Sigmoid colon (tissue), 7 donors: ENCODE measurements around the gene PAQR7. TPM values are rescaled to one million over a fixed set of nuclear protein-coding genes. Genes with fewer than 3 reads are reported as not detected.

Experiments
- DNase-seq: peaks from one replicate; pipeline ENCODE4 v3.0.0-alpha.2; 2019
- H3K27ac ChIP-seq, 4 donors: fragments of 200-600 bp; sonication (generic); one replicate each; pipeline ENCODE4 v1.5.1; 2016 to 2019; ENCODE audit warnings: mild to moderate bottlenecking in 1 of 4
- H3K27me3 ChIP-seq, 3 donors: fragments of 200-600 bp; sonication (generic); one replicate each; pipeline ENCODE4 v1.5.1; 2019; ENCODE audit warnings: mild to moderate bottlenecking in 1 of 3
- H3K36me3 ChIP-seq, 4 donors: fragments of 200-600 bp; sonication (generic); one replicate each; pipeline ENCODE4 v1.5.1; 2016 to 2019
- H3K4me1 ChIP-seq, 4 donors: fragments of 200-600 bp; sonication (generic); one replicate each; pipeline ENCODE4 v1.5.1; 2017 to 2019
- H3K4me3 ChIP-seq, 4 donors: fragments of 200-600 bp; sonication (generic); one replicate each; pipeline ENCODE4 v1.5.1; 2017 to 2019; ENCODE audit warnings: mild to moderate bottlenecking in 2 of 4, moderate library complexity in 1 of 4
- H3K9me3 ChIP-seq, 4 donors: fragments of 200-600 bp in 3 of 4; sonication (generic) in 3 of 4; one replicate each; pipeline versions ENCODE4 v1.5.1 to v1.6.1; 2013 to 2019
- EP300 ChIP-seq, 4 donors: sonication (generic); formaldehyde crosslinking; IDR thresholded peaks; one replicate each; pipeline ENCODE4 v1.6.1; 2017; ENCODE audit warnings: antibody characterized with exemption in 4 of 4
- POLR2A ChIP-seq, 2 donors: fragments of 450-650 bp; IDR thresholded peaks; one replicate each; pipeline ENCODE4 v1.6.1; 2016; ENCODE audit warnings: antibody characterized with exemption in 2 of 2, mild to moderate bottlenecking in 2 of 2, moderate library complexity in 2 of 2
- POLR2AphosphoS5 ChIP-seq, 4 donors: sonication (generic); formaldehyde crosslinking; IDR thresholded peaks; one replicate each; pipeline ENCODE4 v1.6.1; 2017; ENCODE audit warnings: antibody characterized with exemption in 4 of 4
- WGBS, 2 donors: extraction: QIAGEN DNeasy Blood & Tissue Kit; methylation state at CpG; one replicate each; pipeline ENCODE4 v1.1.7; 2013; 5-methylcytosine and 5-hydroxymethylcytosine counted together
- intact Hi-C: fragments of 100-400 bp; cut with DNase I; formaldehyde crosslinking; loops from one replicate; pipeline ENCODE4 v1.15.1; 2023
- polyA plus RNA-seq, 3 donors: library from polyadenylated mRNA; stranded (reverse); fragments of 200-250 nt; gene quantifications; one replicate each; pipeline ENCODE4 v1.2.3, GENCODE V29; 2013
- total RNA-seq, 4 donors: library from RNA; depleted of rRNA; stranded (reverse); fragments of >200 nt; gene quantifications; one replicate each; pipeline ENCODE4 v1.1.0, GENCODE V29; 2016
- TF ChIP-seq, protein P1 (sequence below), 4 experiments: fragments of 450-650 bp in 3 of 4; fragments of 200-600 bp in 1 of 4; IDR thresholded peaks; one replicate each; pipeline ENCODE4 v1.5.1; 2016 to 2019; ENCODE audit warnings: antibody characterized with exemption in 4 of 4, mild to moderate bottlenecking in 3 of 4, moderate library complexity in 2 of 4
- donor health status: healthy with polysubstance abuse.
- donor health status: Bipolar disorder and iron deficiency.
- donor health status: healthy.

PAQR7 gene
- total and polyA plus RNA-seq, 7 donors = 0.92 to 9.4 (median 4.3) TPM

DNA sequence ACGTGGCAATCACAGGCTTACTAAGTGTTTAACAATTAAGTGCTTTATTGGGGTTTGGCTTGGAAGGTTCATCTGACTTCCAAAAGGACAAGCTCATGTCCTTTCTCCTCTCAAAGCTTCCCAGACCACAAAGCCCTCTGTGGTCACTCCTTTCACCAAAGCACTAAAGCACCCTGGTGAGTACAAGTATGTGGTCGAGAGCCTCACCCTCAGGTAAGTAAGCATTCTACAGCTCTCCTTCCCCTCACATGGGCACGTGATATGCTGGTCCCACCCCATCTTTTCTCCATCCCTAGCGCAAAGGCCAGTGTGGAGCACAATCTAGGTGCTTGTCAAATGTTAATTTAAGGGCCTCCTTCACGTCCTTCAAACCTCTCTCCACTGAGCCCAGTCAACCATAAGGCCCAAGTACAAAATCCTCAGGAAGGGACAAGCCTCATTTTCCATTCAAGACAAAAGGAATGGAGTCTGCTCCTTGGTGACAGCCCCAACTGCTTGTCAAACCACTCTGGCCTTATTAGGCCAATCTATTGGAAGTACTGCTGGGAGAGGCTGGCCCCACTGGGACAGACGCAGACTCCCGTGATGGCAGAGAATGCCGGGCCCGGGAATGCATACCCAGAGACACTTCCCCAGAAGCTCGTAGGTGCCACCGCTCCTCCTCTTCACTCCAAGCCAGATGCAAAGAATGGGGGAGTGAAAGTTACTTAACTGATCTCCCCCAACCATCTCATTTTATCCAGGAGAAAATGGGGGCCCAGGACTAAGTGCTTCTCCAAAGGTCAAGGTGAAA, 22.9 kb upstream of the PAQR7 start:
- intact Hi-C loops = no loop called here
- 91 to 92% methylated on average over 11 of the region's 11 CpGs for WGBS, 2 donors
- peak; percentile 36 for DNase-seq

DNA sequence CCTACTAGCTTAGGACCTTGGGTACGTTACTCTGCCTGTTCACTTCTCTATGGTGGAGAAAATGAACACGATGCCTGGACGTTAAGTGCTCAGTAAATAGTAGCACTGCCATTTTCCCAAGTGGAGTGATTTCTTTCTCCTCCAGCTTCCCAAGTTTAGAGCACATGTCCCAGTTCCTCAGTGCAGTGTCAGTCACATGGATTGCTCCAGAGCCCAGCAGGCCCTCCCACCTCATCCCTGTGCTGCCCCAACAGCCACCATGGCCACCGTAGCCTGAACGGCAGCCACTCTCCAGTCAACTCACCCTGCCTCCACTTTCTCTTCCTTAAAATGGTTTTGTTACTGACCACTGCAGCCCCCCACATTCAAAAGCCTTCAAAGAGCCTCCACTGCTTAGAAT, 22.2 kb upstream of the PAQR7 start:
- Histone ChIP-seq H3K36me3 (peaks cover 0 to 46% (median 9%) of the 10 kb centered on the region in 4 donors), H3K27ac (no peak overlapping the region), H3K9me3 (no peaks in the 10 kb centered on the region), H3K4me1 (peaks cover 0 to 21% (median 15%) of the 10 kb centered on the region in 4 donors), H3K4me3 (no peak overlapping the region), H3K27me3 (no peaks in the 10 kb centered on the region)
- peak; percentile 35 for DNase-seq
- TF ChIP-seq POLR2AphosphoS5 (IDR thresholded peaks at IDR 0.05) = no peak
- TF ChIP-seq POLR2A (IDR thresholded peaks at IDR 0.05) = no peak
- TF ChIP-seq EP300 (IDR thresholded peaks at IDR 0.05) = no peak
- TF ChIP-seq, protein P1, sequence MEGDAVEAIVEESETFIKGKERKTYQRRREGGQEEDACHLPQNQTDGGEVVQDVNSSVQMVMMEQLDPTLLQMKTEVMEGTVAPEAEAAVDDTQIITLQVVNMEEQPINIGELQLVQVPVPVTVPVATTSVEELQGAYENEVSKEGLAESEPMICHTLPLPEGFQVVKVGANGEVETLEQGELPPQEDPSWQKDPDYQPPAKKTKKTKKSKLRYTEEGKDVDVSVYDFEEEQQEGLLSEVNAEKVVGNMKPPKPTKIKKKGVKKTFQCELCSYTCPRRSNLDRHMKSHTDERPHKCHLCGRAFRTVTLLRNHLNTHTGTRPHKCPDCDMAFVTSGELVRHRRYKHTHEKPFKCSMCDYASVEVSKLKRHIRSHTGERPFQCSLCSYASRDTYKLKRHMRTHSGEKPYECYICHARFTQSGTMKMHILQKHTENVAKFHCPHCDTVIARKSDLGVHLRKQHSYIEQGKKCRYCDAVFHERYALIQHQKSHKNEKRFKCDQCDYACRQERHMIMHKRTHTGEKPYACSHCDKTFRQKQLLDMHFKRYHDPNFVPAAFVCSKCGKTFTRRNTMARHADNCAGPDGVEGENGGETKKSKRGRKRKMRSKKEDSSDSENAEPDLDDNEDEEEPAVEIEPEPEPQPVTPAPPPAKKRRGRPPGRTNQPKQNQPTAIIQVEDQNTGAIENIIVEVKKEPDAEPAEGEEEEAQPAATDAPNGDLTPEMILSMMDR (IDR thresholded peaks at IDR 0.05) = no peak
- intact Hi-C loops = no loop called here
- 88 to 90% methylated on average over 5 of the region's 5 CpGs for WGBS, 2 donors

More for the DNA sequence above, 22.9 kb upstream of the PAQR7 start:
- Histone ChIP-seq H3K27ac (no peak overlapping the region), H3K27me3 (no peaks in the 10 kb centered on the region), H3K4me3 (no peak overlapping the region), H3K9me3 (no peaks in the 10 kb centered on the region), H3K4me1 (peaks cover 0 to 14% (median 10%) of the 10 kb centered on the region in 4 donors), H3K36me3 (peaks cover 0 to 49% (median 9%) of the 10 kb centered on the region in 4 donors)
- TF ChIP-seq POLR2AphosphoS5 (IDR thresholded peaks at IDR 0.05) = no peak
- no peak for TF ChIP-seq POLR2A (IDR thresholded peaks at IDR 0.05)
- no peak for TF ChIP-seq EP300 (IDR thresholded peaks at IDR 0.05)
- TF ChIP-seq, protein P1 (IDR thresholded peaks at IDR 0.05) = no peak

DNA sequence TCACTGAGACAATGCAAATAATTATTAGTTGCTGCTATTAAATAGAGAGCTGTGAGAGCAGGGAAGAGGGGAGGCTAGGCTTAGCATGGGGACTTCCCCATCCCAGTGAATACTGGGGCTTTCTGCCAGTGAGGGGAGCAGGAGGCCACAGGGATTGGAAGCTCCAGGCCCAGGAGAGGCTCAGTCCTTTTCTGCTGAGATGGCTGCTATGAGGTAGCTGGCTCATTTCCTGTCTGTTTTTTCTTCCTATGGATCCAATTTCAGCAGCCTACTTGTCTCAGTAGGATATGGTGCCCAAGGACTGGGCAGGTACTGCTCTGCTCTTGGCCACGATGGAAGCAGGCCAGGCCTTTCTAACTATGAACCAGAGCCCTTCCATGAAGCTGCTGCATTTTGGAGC, 20.8 kb upstream of the PAQR7 start:
- intact Hi-C loops = no loop called here
- whole genome bisulfite sequencing, 2 donors = 88 to 93% methylated on average over 1 of the region's 1 CpG
- DNase-seq = peak; percentile 51

DNA sequence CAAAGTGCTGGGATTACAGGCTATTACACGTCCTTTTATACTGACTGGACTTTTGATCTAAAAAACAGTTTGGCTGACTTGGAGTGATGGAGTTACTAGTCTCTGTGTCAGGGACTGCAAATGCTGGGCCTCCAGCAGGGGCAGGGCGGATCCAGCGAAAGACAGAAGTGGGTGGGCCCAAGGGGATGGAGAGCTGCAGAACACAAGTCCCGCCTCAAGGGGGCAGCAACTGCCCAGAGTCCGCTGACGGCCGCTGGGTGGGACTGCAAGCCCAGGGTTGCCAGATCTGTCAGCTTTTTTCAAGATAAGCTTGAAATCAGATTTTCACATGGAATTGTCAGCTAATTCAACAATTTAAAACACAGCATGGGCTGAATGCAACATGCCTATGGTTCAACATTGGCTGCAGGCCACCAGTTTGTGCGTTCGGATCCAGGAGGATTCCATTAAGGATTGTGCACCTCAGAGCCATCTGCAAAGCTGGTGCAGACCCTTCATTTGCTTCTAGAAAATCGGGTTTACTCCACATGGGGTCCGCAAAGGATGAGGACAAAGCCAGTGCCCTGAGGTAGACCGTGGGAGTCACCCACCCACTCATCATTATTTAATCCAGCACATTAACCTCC, 20.0 kb upstream of the PAQR7 start:
- no peaks in the 10 kb centered on the region for H3K27me3 ChIP-seq
- intact Hi-C loops = loop anchor here (1.0 to 2.0 kb wide), 2 partner anchors 37 to 103 kb away; partner anchors contain the start of genes AUNIP and PAFAH2
- WGBS, 2 donors = 14 to 22% methylated on average over 12 of the region's 12 CpGs
- peak overlapping the region in 2 of 4 donors; percentile 13 to 21 for H3K4me3 ChIP-seq
- H3K4me1 ChIP-seq = peaks cover 0 to 31% (median 27%) of the 10 kb centered on the region in 4 donors
- peak; percentile 95 for DNase-seq
- no peak for TF ChIP-seq POLR2A (IDR thresholded peaks at IDR 0.05)
- TF ChIP-seq POLR2AphosphoS5 (IDR thresholded peaks at IDR 0.05) = peak in 2 of 4 donors; percentile 13 to 42
- TF ChIP-seq, protein P1 (IDR thresholded peaks at IDR 0.05) = peak; percentile 97 to 99 (median 99)
- TF ChIP-seq EP300 (IDR thresholded peaks at IDR 0.05) = no peak
- peaks cover 0 to 23% (median 4%) of the 10 kb centered on the region in 4 donors for H3K36me3 ChIP-seq
- peak overlapping the region in 2 of 4 donors; percentile 29 to 46 for H3K27ac ChIP-seq
- no peaks in the 10 kb centered on the region for H3K9me3 ChIP-seq

More for the DNA sequence above, 20.8 kb upstream of the PAQR7 start:
- H3K4me3 ChIP-seq = no peak overlapping the region
- no peak overlapping the region for H3K27ac ChIP-seq
- no peaks in the 10 kb centered on the region for H3K9me3 ChIP-seq
- H3K36me3 ChIP-seq = peaks cover 0 to 31% (median 4%) of the 10 kb centered on the region in 4 donors
- H3K27me3 ChIP-seq = no peaks in the 10 kb centered on the region
- no peak for TF ChIP-seq EP300 (IDR thresholded peaks at IDR 0.05)
- TF ChIP-seq, protein P1 (IDR thresholded peaks at IDR 0.05) = no peak
- no peak for TF ChIP-seq POLR2A (IDR thresholded peaks at IDR 0.05)
- TF ChIP-seq POLR2AphosphoS5 (IDR thresholded peaks at IDR 0.05) = no peak
- H3K4me1 ChIP-seq = peaks cover 0 to 31% (median 27%) of the 10 kb centered on the region in 4 donors
